ENCODE measurements around the gene BATF2.

DNA sequence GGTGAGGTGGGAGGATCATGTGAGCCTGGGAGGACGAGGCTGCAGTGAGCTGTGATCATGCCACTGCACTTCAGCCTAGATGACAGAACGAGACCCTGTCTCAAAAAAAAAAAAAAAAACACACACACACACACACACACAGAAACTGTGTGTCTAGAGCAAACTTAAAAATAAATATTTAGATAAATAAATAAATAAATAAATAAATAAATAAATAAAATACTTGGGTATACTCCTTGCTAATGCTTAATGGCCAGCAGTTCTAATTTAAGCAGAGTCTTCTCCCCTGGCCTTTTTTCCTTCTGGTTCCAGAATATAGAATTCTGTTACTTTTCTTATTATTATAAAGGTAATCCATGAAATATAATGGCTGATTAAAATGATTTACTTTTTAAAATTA is 12.1 kb upstream of the BATF2 start:
- TF ChIP-seq, protein P1, sequence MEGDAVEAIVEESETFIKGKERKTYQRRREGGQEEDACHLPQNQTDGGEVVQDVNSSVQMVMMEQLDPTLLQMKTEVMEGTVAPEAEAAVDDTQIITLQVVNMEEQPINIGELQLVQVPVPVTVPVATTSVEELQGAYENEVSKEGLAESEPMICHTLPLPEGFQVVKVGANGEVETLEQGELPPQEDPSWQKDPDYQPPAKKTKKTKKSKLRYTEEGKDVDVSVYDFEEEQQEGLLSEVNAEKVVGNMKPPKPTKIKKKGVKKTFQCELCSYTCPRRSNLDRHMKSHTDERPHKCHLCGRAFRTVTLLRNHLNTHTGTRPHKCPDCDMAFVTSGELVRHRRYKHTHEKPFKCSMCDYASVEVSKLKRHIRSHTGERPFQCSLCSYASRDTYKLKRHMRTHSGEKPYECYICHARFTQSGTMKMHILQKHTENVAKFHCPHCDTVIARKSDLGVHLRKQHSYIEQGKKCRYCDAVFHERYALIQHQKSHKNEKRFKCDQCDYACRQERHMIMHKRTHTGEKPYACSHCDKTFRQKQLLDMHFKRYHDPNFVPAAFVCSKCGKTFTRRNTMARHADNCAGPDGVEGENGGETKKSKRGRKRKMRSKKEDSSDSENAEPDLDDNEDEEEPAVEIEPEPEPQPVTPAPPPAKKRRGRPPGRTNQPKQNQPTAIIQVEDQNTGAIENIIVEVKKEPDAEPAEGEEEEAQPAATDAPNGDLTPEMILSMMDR (IDR thresholded peaks at IDR 0.05; ENCODE audit: low read depth, low read length, missing input control), result no peak
- TF ChIP-seq FOXA1 (IDR thresholded peaks at IDR 0.05) (no peak), TAF1 (conservative IDR thresholded peaks at IDR 0.05) (no peak), EGR1 (IDR thresholded peaks at IDR 0.05; ENCODE audit: low read depth in 2 of 2) (no peak), RAD21 (IDR thresholded peaks at IDR 0.05) (no peak), GABPA (IDR thresholded peaks at IDR 0.05 in 1 of 2, conservative IDR thresholded peaks at IDR 0.05 in 1 of 2) (no peak), YY1 (IDR thresholded peaks at IDR 0.05) (no peak)
- TF ChIP-seq, protein P2, sequence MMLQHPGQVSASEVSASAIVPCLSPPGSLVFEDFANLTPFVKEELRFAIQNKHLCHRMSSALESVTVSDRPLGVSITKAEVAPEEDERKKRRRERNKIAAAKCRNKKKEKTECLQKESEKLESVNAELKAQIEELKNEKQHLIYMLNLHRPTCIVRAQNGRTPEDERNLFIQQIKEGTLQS (IDR thresholded peaks at IDR 0.05), result no peak
- TF ChIP-seq, protein P3, sequence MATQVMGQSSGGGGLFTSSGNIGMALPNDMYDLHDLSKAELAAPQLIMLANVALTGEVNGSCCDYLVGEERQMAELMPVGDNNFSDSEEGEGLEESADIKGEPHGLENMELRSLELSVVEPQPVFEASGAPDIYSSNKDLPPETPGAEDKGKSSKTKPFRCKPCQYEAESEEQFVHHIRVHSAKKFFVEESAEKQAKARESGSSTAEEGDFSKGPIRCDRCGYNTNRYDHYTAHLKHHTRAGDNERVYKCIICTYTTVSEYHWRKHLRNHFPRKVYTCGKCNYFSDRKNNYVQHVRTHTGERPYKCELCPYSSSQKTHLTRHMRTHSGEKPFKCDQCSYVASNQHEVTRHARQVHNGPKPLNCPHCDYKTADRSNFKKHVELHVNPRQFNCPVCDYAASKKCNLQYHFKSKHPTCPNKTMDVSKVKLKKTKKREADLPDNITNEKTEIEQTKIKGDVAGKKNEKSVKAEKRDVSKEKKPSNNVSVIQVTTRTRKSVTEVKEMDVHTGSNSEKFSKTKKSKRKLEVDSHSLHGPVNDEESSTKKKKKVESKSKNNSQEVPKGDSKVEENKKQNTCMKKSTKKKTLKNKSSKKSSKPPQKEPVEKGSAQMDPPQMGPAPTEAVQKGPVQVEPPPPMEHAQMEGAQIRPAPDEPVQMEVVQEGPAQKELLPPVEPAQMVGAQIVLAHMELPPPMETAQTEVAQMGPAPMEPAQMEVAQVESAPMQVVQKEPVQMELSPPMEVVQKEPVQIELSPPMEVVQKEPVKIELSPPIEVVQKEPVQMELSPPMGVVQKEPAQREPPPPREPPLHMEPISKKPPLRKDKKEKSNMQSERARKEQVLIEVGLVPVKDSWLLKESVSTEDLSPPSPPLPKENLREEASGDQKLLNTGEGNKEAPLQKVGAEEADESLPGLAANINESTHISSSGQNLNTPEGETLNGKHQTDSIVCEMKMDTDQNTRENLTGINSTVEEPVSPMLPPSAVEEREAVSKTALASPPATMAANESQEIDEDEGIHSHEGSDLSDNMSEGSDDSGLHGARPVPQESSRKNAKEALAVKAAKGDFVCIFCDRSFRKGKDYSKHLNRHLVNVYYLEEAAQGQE (IDR thresholded peaks at IDR 0.05), result no peak
- TF ChIP-seq, protein P4, sequence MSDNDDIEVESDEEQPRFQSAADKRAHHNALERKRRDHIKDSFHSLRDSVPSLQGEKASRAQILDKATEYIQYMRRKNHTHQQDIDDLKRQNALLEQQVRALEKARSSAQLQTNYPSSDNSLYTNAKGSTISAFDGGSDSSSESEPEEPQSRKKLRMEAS (IDR thresholded peaks at IDR 0.05), result no peak
- TF ChIP-seq, protein P5, sequence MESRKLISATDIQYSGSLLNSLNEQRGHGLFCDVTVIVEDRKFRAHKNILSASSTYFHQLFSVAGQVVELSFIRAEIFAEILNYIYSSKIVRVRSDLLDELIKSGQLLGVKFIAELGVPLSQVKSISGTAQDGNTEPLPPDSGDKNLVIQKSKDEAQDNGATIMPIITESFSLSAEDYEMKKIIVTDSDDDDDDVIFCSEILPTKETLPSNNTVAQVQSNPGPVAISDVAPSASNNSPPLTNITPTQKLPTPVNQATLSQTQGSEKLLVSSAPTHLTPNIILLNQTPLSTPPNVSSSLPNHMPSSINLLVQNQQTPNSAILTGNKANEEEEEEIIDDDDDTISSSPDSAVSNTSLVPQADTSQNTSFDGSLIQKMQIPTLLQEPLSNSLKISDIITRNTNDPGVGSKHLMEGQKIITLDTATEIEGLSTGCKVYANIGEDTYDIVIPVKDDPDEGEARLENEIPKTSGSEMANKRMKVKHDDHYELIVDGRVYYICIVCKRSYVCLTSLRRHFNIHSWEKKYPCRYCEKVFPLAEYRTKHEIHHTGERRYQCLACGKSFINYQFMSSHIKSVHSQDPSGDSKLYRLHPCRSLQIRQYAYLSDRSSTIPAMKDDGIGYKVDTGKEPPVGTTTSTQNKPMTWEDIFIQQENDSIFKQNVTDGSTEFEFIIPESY (IDR thresholded peaks at IDR 0.05), result no peak

All from liver (tissue), 3 donors.